Testis (tissue), 3 donors: ENCODE results near the gene SH3RF3. TPM values are rescaled to one million over a fixed set of nuclear protein-coding genes. Genes with fewer than 3 reads are reported as not detected.

Experiments
- DNase-seq: peaks from one replicate; pipeline ENCODE4 v3.0.0-alpha.2; 2019
- H3K27ac ChIP-seq, 2 donors: fragments of 200-600 bp; sonication (generic); one replicate each; pipeline ENCODE4 v1.5.1; 2019
- H3K27me3 ChIP-seq: fragments of 200-600 bp; sonication (generic); one replicate; pipeline ENCODE4 v1.5.1; 2019
- H3K36me3 ChIP-seq: fragments of 200-600 bp; sonication (generic); one replicate; pipeline ENCODE4 v1.5.1; 2017; ENCODE audit warnings: low read depth; ENCODE audit errors: missing control alignments
- H3K4me1 ChIP-seq: fragments of 200-600 bp; sonication (generic); one replicate; pipeline ENCODE4 v1.5.1; 2019
- H3K4me3 ChIP-seq, 2 donors: fragments of 200-600 bp; sonication (generic); one replicate each; pipeline ENCODE4 v1.5.1; 2017 to 2019
- H3K9me3 ChIP-seq: fragments of 200-600 bp; sonication (generic); one replicate; pipeline ENCODE4 v1.5.1; 2017
- CTCF ChIP-seq, 3 experiments: fragments of 450-650 bp in 2 of 3; fragments of 200-600 bp in 1 of 3; sonication (generic) in 1 of 3; IDR thresholded peaks; one replicate each; pipeline ENCODE4 v1.5.1; 2016 to 2019; ENCODE audit warnings: antibody characterized with exemption in 3 of 3, mild to moderate bottlenecking in 2 of 3, moderate library complexity in 1 of 3
- POLR2A ChIP-seq: fragments of 450-650 bp; IDR thresholded peaks from one replicate; pipeline ENCODE4 v1.6.1; 2017; ENCODE audit warnings: antibody characterized with exemption, mild to moderate bottlenecking, moderate library complexity
- WGBS, 2 donors: methylation state at CpG; one replicate each; pipeline ENCODE4 v1.1.5; 2018; 5-methylcytosine and 5-hydroxymethylcytosine counted together
- intact Hi-C: fragments of 100-400 bp; cut with DNase I; formaldehyde crosslinking; loops from one replicate; pipeline ENCODE4 v1.15.1; 2023; ENCODE audit warnings: low total_unique reads
- polyA plus RNA-seq: library from polyadenylated mRNA; stranded (reverse); fragments of 350-450 nt; fragmentation: Illumina TruSeq; extraction: RNeasy Lipid Tissue Mini Kit (QIAGEN cat#74804); gene quantifications from one replicate; pipeline ENCODE4 v1.2.3, GENCODE V29; 2014; ENCODE audit warnings: low read depth, low replicate concordance; ENCODE audit not compliant: insufficient read depth
- total RNA-seq, 2 donors: library from RNA; depleted of rRNA; stranded (reverse); fragments of >200 nt; gene quantifications; one replicate each; pipeline ENCODE4 v1.2.3, GENCODE V29; 2016

SH3RF3 gene
- total and polyA plus RNA-seq, 3 donors from 2014 or later = 9.3 to 20.1 (median 16.5) TPM

- intact Hi-C loops = no loop called here
- H3K4me3 ChIP-seq = no peak overlapping the region
- H3K4me1 ChIP-seq = no peaks in the 10 kb centered on the region
Observed at GRCh38 chr2:109141727-109142283, 12.8 kb downstream of the SH3RF3 start.

GRCh38 chr2:109142416-109143210 lies 13.6 kb downstream of the SH3RF3 start:
- no peak for DNase-seq
- Histone ChIP-seq H3K4me1 (no peaks in the 10 kb centered on the region), H3K9me3 (no peaks in the 10 kb centered on the region), H3K27me3 (no peaks in the 10 kb centered on the region), H3K27ac (no peak overlapping the region), H3K36me3 (no peaks in the 10 kb centered on the region), H3K4me3 (no peak overlapping the region)
- WGBS, 2 donors = 88 to 89% methylated on average over 10 to 16 of the region's 16 CpGs
- no peak for TF ChIP-seq CTCF (IDR thresholded peaks at IDR 0.05)
- TF ChIP-seq POLR2A = no peak
- intact Hi-C loops = no loop called here

More at GRCh38 chr2:109141727-109142283, 12.8 kb downstream of the SH3RF3 start:
- TF ChIP-seq CTCF (IDR thresholded peaks at IDR 0.05) = no peak
- TF ChIP-seq POLR2A = no peak
- Histone ChIP-seq H3K27me3 (no peaks in the 10 kb centered on the region), H3K9me3 (no peaks in the 10 kb centered on the region), H3K27ac (no peak overlapping the region), H3K36me3 (no peaks in the 10 kb centered on the region)
- 94 to 97% methylated on average over 6 to 8 of the region's 8 CpGs for WGBS, 2 donors
- DNase-seq = no peak

- H3K36me3 ChIP-seq = no peaks in the 10 kb centered on the region
- H3K4me1 ChIP-seq = no peaks in the 10 kb centered on the region
- no peak for DNase-seq
- H3K9me3 ChIP-seq = no peaks in the 10 kb centered on the region
- no peak overlapping the region for H3K27ac ChIP-seq
- TF ChIP-seq POLR2A = no peak
- intact Hi-C loops = no loop called here
- no peaks in the 10 kb centered on the region for H3K27me3 ChIP-seq
- WGBS, 2 donors = 93% methylated on average over 13 of the region's 13 CpGs
- no peak overlapping the region for H3K4me3 ChIP-seq
Observed at GRCh38 chr2:109143214-109144187, 14.5 kb downstream of the SH3RF3 start.

- no peak for TF ChIP-seq POLR2A
- TF ChIP-seq CTCF (IDR thresholded peaks at IDR 0.05) = no peak
- intact Hi-C loops = no loop called here
- 89 to 95% methylated on average over 5 of the region's 5 CpGs for WGBS, 2 donors
- Histone ChIP-seq H3K4me3 (no peak overlapping the region), H3K4me1 (no peaks in the 10 kb centered on the region), H3K27me3 (no peaks in the 10 kb centered on the region), H3K36me3 (no peaks in the 10 kb centered on the region), H3K27ac (no peak overlapping the region), H3K9me3 (no peaks in the 10 kb centered on the region)
- DNase-seq = no peak
Observed at GRCh38 chr2:109144271-109144670, 15.3 kb downstream of the SH3RF3 start.

- Histone ChIP-seq H3K27ac (no peak overlapping the region), H3K27me3 (no peaks in the 10 kb centered on the region), H3K36me3 (no peaks in the 10 kb centered on the region), H3K4me1 (no peaks in the 10 kb centered on the region), H3K9me3 (no peaks in the 10 kb centered on the region), H3K4me3 (no peak overlapping the region)
- WGBS, 2 donors = 86 to 92% methylated on average over 10 to 15 of the region's 15 CpGs
- no peak for TF ChIP-seq CTCF (IDR thresholded peaks at IDR 0.05)
- no peak for TF ChIP-seq POLR2A
- intact Hi-C loops = no loop called here
- DNase-seq = no peak
Observed at GRCh38 chr2:109144721-109145120, 15.7 kb downstream of the SH3RF3 start.
